IMR-90 (cell line): ENCODE results near the gene ADAM12. TPM values are rescaled to one million over a fixed set of nuclear protein-coding genes. Genes with fewer than 3 reads are reported as not detected.

Source experiments
- ATAC-seq: fragments of 200-7000 bp; cut with Tn5 transposase; 2 replicates; pipeline ENCODE4 v1.9.1; 2020; ENCODE audit warnings: low read depth, mild to moderate bottlenecking, moderate library complexity
- BruUV-seq: library from RNA; stranded (reverse); fragments of 400-500 nt; replicated peaks from 2 replicates; lab custom pipeline; 2021; lab: Mats Ljungman, UMichigan
- CTCF ChIA-PET: fragments of 300-600 bp; formaldehyde crosslinking; extraction: SDS; loops from one replicate; lab custom pipeline; 2021; ENCODE audit warnings: antibody characterized with exemption; lab: Yijun Ruan, JAX
- POLR2A ChIA-PET: fragments of 300-600 bp; sonication (Branson Sonifier 250); formaldehyde crosslinking; loops from one replicate; lab custom pipeline; 2022; ENCODE audit warnings: antibody characterized with exemption; ENCODE audit not compliant: unreplicated experiment; lab: Charles Lee
- DNase-seq: peaks from one replicate; pipeline ENCODE4 v3.0.0; 2013
- H2AFZ ChIP-seq: replicated peaks from 2 replicates; pipeline ENCODE3; 2013; ENCODE audit warnings: low read length, mild to moderate bottlenecking; ENCODE audit not compliant: poor library complexity
- H2AK5ac ChIP-seq: 2 replicates; pipeline ENCODE4 v1.6.1; 2013; ENCODE audit warnings: low read depth, low read length, inconsistent platforms
- H2AK9ac ChIP-seq: replicated peaks from 2 replicates; pipeline ENCODE3; 2013; ENCODE audit warnings: mild to moderate bottlenecking, low read depth, low read length, moderate library complexity; ENCODE audit not compliant: poor library complexity
- H2BK120ac ChIP-seq: 2 replicates; pipeline ENCODE4 v1.6.1; 2013; ENCODE audit warnings: low read depth, low read length, inconsistent platforms
- H2BK15ac ChIP-seq: 3 replicates; pipeline ENCODE4 v1.6.1; 2013; ENCODE audit warnings: low read depth, low read length, inconsistent platforms
- H2BK20ac ChIP-seq: 2 replicates; pipeline ENCODE4 v1.6.1; 2013; ENCODE audit warnings: low read depth, mild to moderate bottlenecking, inconsistent platforms, low read length, moderate library complexity
- H2BK5ac ChIP-seq: 2 replicates; pipeline ENCODE4 v1.6.1; 2013; ENCODE audit warnings: mild to moderate bottlenecking, low read depth, low read length, inconsistent platforms; ENCODE audit not compliant: poor library complexity, severe bottlenecking
- H3K14ac ChIP-seq: replicated peaks from 2 replicates; pipeline ENCODE4 v1.6.1; 2013; ENCODE audit warnings: low read depth, low read length, inconsistent platforms
- H3K18ac ChIP-seq: 2 replicates; pipeline ENCODE4 v1.6.1; 2013; ENCODE audit warnings: low read depth, low read length, control low read depth
- H3K23ac ChIP-seq: 2 replicates; pipeline ENCODE4 v1.6.1; 2013; ENCODE audit warnings: low read depth, low read length, inconsistent platforms
- H3K27ac ChIP-seq: 2 replicates; pipeline ENCODE4 v1.5.1; 2013; ENCODE audit warnings: mild to moderate bottlenecking, control low read depth, low read length; ENCODE audit not compliant: insufficient read depth
- H3K27me3 ChIP-seq: 2 replicates; pipeline ENCODE4 v1.6.1; 2013; ENCODE audit warnings: low read length; ENCODE audit not compliant: control insufficient read depth, insufficient read depth
- H3K36me3 ChIP-seq: 2 replicates; pipeline ENCODE4 v1.6.1; 2013; ENCODE audit warnings: low read length, mixed read lengths; ENCODE audit not compliant: control insufficient read depth, insufficient read depth
- H3K4ac ChIP-seq: 2 replicates; pipeline ENCODE4 v1.6.1; 2013; ENCODE audit warnings: low read depth, low read length, inconsistent platforms
- H3K4me1 ChIP-seq: 2 replicates; pipeline ENCODE4 v1.6.1; 2013; ENCODE audit warnings: low read length, mixed read lengths; ENCODE audit not compliant: control insufficient read depth, insufficient read depth
- H3K4me2 ChIP-seq: 2 replicates; pipeline ENCODE4 v1.6.1; 2013; ENCODE audit warnings: low read depth, mild to moderate bottlenecking, control low read depth, low read length, moderate library complexity
- H3K4me3 ChIP-seq: 2 replicates; pipeline ENCODE4 v1.5.1; 2013; ENCODE audit warnings: low read depth, mild to moderate bottlenecking, control low read depth, low read length, moderate library complexity; ENCODE audit not compliant: insufficient read depth
- H3K56ac ChIP-seq: 2 replicates; pipeline ENCODE4 v1.6.1; 2013; ENCODE audit warnings: low read length, inconsistent platforms; ENCODE audit not compliant: insufficient read depth; ENCODE audit errors: extremely low read depth
- H3K79me1 ChIP-seq, 2 experiments: 2 replicates each; pipeline ENCODE4 v1.6.1; 2013; ENCODE audit warnings: low read length in 2 of 2, inconsistent platforms in 1 of 2, low read depth in 1 of 2
- H3K9ac ChIP-seq: 2 replicates; pipeline ENCODE4 v1.6.1; 2013; ENCODE audit warnings: low read depth, low read length, control low read depth
- H3K9me1 ChIP-seq: 2 replicates; pipeline ENCODE4 v1.6.1; 2013; ENCODE audit warnings: low read length, inconsistent platforms; ENCODE audit not compliant: insufficient read depth
- H3K9me3 ChIP-seq: 2 replicates; pipeline ENCODE4 v1.6.1; 2013; ENCODE audit warnings: low read length; ENCODE audit not compliant: control insufficient read depth, insufficient read depth
- H4K20me1 ChIP-seq: 2 replicates; pipeline ENCODE4 v1.6.1; 2013; ENCODE audit warnings: low read length, inconsistent platforms; ENCODE audit not compliant: insufficient read depth
- H4K5ac ChIP-seq: 2 replicates; pipeline ENCODE4 v1.6.1; 2013; ENCODE audit warnings: mild to moderate bottlenecking, low read depth, low read length, control low read depth
- H4K8ac ChIP-seq, 2 experiments: 2 replicates each; pipeline ENCODE4 v1.6.1; 2013; ENCODE audit warnings: low read depth in 2 of 2, low read length in 2 of 2, control low read depth in 1 of 2, inconsistent platforms in 1 of 2
- H4K91ac ChIP-seq: 2 replicates; pipeline ENCODE4 v1.6.1; 2013; ENCODE audit warnings: low read depth, low read length, inconsistent platforms; ENCODE audit not compliant: insufficient read depth
- BHLHE40 ChIP-seq: fragments of 150-350 bp; IDR thresholded peaks from 2 replicates; pipeline ENCODE4 v1.6.1; 2016; ENCODE audit warnings: mild to moderate bottlenecking, low read depth, low read length
- CEBPB ChIP-seq: IDR thresholded peaks from 2 replicates; pipeline ENCODE4 v1.6.1; 2012; ENCODE audit warnings: low read depth, low read length, improper control_type of control experiment
- CHD1 ChIP-seq: IDR thresholded peaks from 2 replicates; pipeline ENCODE4 v1.6.1; 2012; ENCODE audit warnings: low read depth, low read length, improper control_type of control experiment
- FOS ChIP-seq: fragments of 150-350 bp; IDR thresholded peaks from 2 replicates; pipeline ENCODE4 v1.6.1; 2016; ENCODE audit warnings: low read depth, low read length
- MAFK ChIP-seq: IDR thresholded peaks from 2 replicates; pipeline ENCODE4 v1.6.1; 2012; ENCODE audit warnings: low read depth, low read length, improper control_type of control experiment
- MXI1 ChIP-seq: IDR thresholded peaks from 2 replicates; pipeline ENCODE4 v1.6.1; 2012; ENCODE audit warnings: low read depth, mild to moderate bottlenecking, low read length, moderate library complexity, borderline replicate concordance
- NFE2L2 ChIP-seq: fragments of 150-350 bp; IDR thresholded peaks from 2 replicates; pipeline ENCODE4 v1.6.1; 2016; ENCODE audit warnings: low read depth, mild to moderate bottlenecking, low read length
- POLR2A ChIP-seq: IDR thresholded peaks from 2 replicates; pipeline ENCODE4 v1.6.1; 2012; ENCODE audit warnings: mild to moderate bottlenecking, low read depth, low read length
- RCOR1 ChIP-seq: IDR thresholded peaks from 2 replicates; pipeline ENCODE4 v1.6.1; 2012; ENCODE audit warnings: mild to moderate bottlenecking, low read length, improper control_type of control experiment; ENCODE audit not compliant: insufficient replicate concordance
- SMC3 ChIP-seq: fragments of 150-350 bp; IDR thresholded peaks from 2 replicates; pipeline ENCODE4 v1.6.1; 2016; ENCODE audit warnings: low read depth, mild to moderate bottlenecking, antibody characterized with exemption, low read length, moderate library complexity
- WGBS, 2 experiments: methylation state at CpG; one replicate each; pipeline versions ENCODE4 v1.1.5 to v1.1.7; 2013; ENCODE audit warnings: missing lambda C conversion rate in 2 of 2; ENCODE audit not compliant: insufficient read length in 1 of 2; ENCODE audit errors: extremely low coverage in 2 of 2; 5-methylcytosine and 5-hydroxymethylcytosine counted together
- dilution Hi-C: fragments of 300-500 bp; cut with HindIII; formaldehyde crosslinking; loops from one replicate; pipeline ENCODE4 v1.14.3; 2018; ENCODE audit warnings: low sequenced_read_pairs; ENCODE audit not compliant: unreplicated experiment
- in situ Hi-C: fragments of 300-500 bp; cut with MboI; formaldehyde crosslinking; loops from 3 replicates; pipeline ENCODE4 v1.14.3; 2019; ENCODE audit warnings: low sequenced_read_pairs, inconsistent platforms, mixed read lengths
- intact Hi-C: fragments of 100-400 bp; cut with micrococcal nuclease; formaldehyde crosslinking; loops from 2 replicates; pipeline ENCODE4 v1.10.0; 2022
- polyA plus RNA-seq, 3 experiments: library from polyadenylated mRNA; depleted of rRNA; stranded (reverse); fragments of >200 nt; gene quantifications; 2 replicates each; pipeline ENCODE4 v1.2.3, GENCODE V29; 2012; ENCODE audit warnings: low replicate concordance in 1 of 3
- total RNA-seq: library from RNA; depleted of rRNA; stranded (reverse); fragments of >200 nt; gene quantifications from 2 replicates; pipeline ENCODE4 v1.2.3, GENCODE V29; 2012
- TF ChIP-seq, protein P1 (sequence below): conservative IDR thresholded peaks from 2 replicates; pipeline ENCODE4 v1.5.1; 2012; ENCODE audit warnings: mild to moderate bottlenecking, low read depth, low read length, improper control_type of control experiment
- TF ChIP-seq, protein P2 (sequence below): fragments of 150-350 bp; IDR thresholded peaks from 2 replicates; pipeline ENCODE4 v1.6.1; 2017; ENCODE audit warnings: mild to moderate bottlenecking, antibody characterized with exemption, low read length, low read depth

Gene ADAM12
- total and polyA plus RNA-seq, 2 of the 4 experiments (the other 2 are of a cell fraction), result 9.6 to 10.2 TPM

DNA sequence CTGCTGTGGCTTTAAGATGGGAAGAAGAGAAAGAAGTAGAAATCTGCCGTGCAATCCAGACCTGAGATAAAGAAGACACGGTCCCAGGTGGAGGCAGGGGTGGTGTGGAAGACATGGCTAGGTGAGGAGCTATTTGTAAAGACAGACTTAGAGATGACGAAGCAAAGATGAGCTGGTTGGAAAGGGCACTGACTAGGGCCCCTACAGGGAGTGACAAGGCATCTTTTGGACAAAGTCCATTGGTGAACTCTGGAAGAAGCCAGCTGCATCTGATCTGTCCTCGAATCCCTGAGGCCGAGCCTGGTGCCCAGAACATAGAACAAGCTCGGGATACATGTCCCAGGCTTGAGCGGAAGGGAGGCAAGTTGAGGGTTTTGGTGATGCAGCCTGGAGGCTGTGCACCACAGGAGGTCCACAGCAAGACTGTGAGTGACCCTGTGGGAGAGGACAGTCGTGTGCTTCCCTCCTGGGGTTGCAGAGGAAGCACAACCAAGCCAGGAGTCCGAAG is 191.2 kb downstream of the ADAM12 start:
- Histone ChIP-seq H2AK5ac (peak overlapping the region; percentile 38; the same call in 1 of the 2 replicates), H4K91ac (no peak overlapping the region), H4K8ac (no peak overlapping the region), H3K4me2 (no peak overlapping the region), H2BK15ac (no peak overlapping the region), H3K23ac (no peak overlapping the region), H3K9me3 (no peaks in the 10 kb centered on the region), H2BK20ac (no peak overlapping the region), H3K4me3 (no peak overlapping the region), H3K4me1 (peaks cover 4% of the 10 kb centered on the region; the same call in 1 of the 2 replicates), H3K56ac (no peak overlapping the region), H3K9me1 (no peaks in the 10 kb centered on the region), H4K20me1 (no peaks in the 10 kb centered on the region), H2AFZ (no peak overlapping the region), H3K9ac (no peak overlapping the region), H3K36me3 (no peaks in the 10 kb centered on the region), H2BK120ac (peak overlapping the region; percentile 35; the same call in 1 of the 2 replicates), H3K27ac (no peak overlapping the region), H3K4ac (peak overlapping the region; percentile 30; the same call in 1 of the 2 replicates), H2BK5ac (no peak overlapping the region), H3K14ac (no peak overlapping the region), H3K79me1 (no peaks in the 10 kb centered on the region), H2AK9ac (no peak overlapping the region), H3K27me3 (no peaks in the 10 kb centered on the region), H3K18ac (no peak overlapping the region), H4K5ac (no peak overlapping the region)
- dilution Hi-C loops (no loop called here), in situ Hi-C loops (no loop called here), intact Hi-C loops (loop anchor here (10.0 kb wide), 1 partner anchor 188 kb away; the partner anchor contains the start of gene ADAM12)
- CTCF ChIA-PET, result no interaction called here
- TF ChIP-seq FOS (no peak), RCOR1 (no peak), MAFK (no peak), CHD1 (no peak), CEBPB (no peak), SMC3 (no peak), MXI1 (no peak), POLR2A (no peak), NFE2L2 (no peak), BHLHE40 (no peak)
- TF ChIP-seq, protein P1, sequence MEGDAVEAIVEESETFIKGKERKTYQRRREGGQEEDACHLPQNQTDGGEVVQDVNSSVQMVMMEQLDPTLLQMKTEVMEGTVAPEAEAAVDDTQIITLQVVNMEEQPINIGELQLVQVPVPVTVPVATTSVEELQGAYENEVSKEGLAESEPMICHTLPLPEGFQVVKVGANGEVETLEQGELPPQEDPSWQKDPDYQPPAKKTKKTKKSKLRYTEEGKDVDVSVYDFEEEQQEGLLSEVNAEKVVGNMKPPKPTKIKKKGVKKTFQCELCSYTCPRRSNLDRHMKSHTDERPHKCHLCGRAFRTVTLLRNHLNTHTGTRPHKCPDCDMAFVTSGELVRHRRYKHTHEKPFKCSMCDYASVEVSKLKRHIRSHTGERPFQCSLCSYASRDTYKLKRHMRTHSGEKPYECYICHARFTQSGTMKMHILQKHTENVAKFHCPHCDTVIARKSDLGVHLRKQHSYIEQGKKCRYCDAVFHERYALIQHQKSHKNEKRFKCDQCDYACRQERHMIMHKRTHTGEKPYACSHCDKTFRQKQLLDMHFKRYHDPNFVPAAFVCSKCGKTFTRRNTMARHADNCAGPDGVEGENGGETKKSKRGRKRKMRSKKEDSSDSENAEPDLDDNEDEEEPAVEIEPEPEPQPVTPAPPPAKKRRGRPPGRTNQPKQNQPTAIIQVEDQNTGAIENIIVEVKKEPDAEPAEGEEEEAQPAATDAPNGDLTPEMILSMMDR, result no peak
- TF ChIP-seq, protein P2, sequence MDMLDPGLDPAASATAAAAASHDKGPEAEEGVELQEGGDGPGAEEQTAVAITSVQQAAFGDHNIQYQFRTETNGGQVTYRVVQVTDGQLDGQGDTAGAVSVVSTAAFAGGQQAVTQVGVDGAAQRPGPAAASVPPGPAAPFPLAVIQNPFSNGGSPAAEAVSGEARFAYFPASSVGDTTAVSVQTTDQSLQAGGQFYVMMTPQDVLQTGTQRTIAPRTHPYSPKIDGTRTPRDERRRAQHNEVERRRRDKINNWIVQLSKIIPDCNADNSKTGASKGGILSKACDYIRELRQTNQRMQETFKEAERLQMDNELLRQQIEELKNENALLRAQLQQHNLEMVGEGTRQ, result no peak
- POLR2A ChIA-PET, result no interaction called here
- DNase-seq (no peak), ATAC-seq (no peak)
- 91% methylated on average over 6 of the region's 9 CpGs; no CpG with 5 or more reads in 1 of the 2 experiments for WGBS, 2 experiments
- no TSS peak for BruUV-seq
